GM18502 (cell line): ENCODE measurements around the gene BCR.

Experiments
- ATAC-seq: cut with Tn5 transposase; IDR thresholded peaks from one replicate; pipeline ENCODE4 v1.9.1; 2021; ENCODE audit warnings: mild to moderate bottlenecking; ENCODE audit not compliant: unreplicated experiment, poor library complexity

Gene BCR

DNA sequence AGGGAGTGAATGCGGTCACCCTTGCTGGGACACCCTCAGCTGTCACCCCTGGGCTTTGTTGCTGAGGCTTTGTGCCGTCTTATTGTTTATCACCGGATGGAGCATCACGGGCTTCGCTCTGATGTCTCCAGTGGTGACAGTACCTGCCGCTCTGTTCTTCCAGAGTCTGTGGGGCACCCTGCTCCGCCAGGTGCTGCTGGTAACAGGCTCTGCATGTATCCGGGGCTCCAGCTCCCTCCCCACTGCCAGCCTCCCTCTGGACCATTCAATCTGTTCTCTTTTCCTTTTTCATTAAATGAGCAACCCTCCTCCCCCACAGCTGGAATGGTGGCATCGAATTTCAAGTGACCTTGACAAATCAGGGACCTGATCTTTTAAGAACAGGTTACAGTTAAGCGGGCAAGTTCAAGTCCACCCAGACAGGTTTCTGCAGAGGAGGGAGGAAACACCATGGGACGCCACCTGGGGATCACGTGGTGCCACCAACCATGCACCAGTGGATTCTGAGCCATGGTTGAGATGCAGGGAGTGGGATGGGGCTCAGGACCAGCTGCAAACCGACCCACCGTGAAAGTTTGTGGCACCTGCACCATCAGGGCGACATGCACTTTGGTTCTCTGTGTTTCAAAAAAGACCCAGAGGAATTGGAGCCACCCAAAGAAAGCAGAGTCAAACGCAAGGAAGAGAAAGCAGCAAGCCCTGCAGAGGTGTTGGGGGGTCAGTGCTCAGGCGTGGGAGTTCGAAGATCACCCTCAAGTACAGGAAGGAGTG is 89.3 kb downstream of the BCR start:
- no peak for ATAC-seq

GRCh38 chr22:23270212-23270733 is 90.0 kb downstream of the BCR start:
- no peak for ATAC-seq

DNA sequence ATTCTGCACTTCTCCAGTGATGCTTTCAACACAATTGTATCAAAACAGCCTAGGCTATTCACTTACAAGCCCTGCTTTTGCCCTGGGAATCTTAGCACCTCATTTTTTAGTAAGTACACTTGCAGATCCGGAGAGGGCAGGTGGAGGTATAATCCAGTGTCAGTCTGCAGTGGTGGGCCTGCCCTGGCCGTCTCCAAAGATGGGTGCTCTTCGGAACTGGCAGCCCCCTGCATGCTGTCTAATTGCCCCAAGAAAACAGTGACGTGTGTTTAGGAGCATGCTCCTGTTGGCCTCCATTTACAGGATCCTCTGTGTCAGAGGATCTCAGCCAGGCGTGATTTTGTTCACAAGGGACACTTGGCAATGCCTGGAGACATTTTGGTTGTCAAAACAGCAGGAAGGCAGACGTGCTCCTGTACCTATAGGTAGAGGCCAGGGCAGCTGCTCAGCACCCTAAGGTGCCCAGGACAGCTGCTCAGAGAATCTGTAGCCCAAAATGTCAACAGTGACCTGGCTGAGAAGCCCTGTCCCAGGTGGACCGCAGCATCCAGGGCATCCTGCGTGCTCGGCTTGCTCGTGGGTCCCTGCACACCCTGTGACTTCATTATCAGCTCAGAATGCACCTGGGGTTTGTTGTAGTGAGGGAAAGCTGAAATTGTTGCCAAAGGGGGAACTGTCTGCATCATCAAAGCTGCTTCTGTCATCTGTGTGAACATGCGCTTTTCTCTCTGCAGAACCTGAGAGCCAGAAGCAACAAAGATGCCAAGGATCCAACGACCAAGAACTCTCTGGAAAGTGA is 90.7 kb downstream of the BCR start:
- no peak for ATAC-seq

GRCh38 chr22:23271597-23271908 is 91.2 kb downstream of the BCR start:
- ATAC-seq, result no peak

GRCh38 chr22:23272371-23272770 is 92.1 kb downstream of the BCR start:
- ATAC-seq, result no peak

- ATAC-seq, result no peak
Measured at GRCh38 chr22:23272834-23273233, 92.5 kb downstream of the BCR start.

DNA sequence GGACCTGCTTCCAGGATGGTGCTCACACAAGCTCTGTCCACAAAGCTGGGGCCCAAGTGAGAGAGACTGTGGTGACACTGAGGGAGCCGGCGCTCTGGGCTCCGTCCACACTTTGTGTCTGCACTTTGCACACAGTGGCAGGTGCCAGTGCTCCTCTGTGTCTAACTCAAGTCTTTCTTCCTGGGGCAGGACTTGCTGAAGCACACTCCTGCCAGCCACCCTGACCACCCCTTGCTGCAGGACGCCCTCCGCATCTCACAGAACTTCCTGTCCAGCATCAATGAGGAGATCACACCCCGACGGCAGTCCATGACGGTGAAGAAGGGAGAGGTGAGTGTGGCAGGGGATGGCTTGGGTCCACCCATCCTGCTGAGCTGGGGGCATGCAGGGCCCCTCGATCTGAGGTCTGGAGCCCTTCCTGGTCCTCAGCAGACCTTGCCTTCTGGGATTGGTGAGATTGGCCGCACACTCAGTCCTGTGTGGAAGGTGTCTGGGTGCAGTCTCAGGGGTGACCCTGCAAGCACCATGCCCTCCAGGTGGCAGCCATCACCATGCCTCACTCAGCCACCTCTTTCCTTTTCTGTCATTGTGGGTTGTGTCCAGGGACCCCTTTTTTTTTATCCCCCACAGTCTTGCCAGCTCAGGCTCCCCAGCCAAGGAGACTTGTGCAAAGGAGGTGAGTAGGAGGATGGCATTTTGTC is 93.3 kb downstream of the BCR start:
- no peak for ATAC-seq

- ATAC-seq, result no peak
Measured at GRCh38 chr22:23274146-23274526, 93.8 kb downstream of the BCR start.

GRCh38 chr22:23274891-23275694 is 94.8 kb downstream of the BCR start:
- no peak for ATAC-seq

DNA sequence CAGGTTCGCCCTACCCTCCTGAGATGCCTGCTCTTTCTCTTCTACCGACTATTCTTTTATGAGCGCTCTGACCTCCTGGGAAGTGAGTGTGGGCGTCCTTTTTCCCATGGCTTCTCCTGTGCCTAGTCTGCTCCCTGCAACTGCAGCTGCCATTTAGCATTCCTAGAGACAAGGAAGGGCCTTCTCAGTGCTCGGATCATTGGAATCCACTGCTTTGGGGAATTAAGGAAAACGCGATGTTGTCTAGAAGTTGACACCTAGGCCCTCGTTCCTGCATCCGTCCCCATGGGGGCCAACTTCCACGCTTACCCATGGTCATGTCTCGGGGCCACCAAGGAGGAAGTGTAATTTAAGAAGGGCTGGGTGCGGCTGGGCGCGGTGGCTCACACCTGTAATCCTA is 95.4 kb downstream of the BCR start:
- no peak for ATAC-seq

- ATAC-seq, result no peak
Measured at GRCh38 chr22:23276656-23277582, 96.6 kb downstream of the BCR start.

- no peak for ATAC-seq
Measured at GRCh38 chr22:23277583-23278295, 97.4 kb downstream of the BCR start.

DNA sequence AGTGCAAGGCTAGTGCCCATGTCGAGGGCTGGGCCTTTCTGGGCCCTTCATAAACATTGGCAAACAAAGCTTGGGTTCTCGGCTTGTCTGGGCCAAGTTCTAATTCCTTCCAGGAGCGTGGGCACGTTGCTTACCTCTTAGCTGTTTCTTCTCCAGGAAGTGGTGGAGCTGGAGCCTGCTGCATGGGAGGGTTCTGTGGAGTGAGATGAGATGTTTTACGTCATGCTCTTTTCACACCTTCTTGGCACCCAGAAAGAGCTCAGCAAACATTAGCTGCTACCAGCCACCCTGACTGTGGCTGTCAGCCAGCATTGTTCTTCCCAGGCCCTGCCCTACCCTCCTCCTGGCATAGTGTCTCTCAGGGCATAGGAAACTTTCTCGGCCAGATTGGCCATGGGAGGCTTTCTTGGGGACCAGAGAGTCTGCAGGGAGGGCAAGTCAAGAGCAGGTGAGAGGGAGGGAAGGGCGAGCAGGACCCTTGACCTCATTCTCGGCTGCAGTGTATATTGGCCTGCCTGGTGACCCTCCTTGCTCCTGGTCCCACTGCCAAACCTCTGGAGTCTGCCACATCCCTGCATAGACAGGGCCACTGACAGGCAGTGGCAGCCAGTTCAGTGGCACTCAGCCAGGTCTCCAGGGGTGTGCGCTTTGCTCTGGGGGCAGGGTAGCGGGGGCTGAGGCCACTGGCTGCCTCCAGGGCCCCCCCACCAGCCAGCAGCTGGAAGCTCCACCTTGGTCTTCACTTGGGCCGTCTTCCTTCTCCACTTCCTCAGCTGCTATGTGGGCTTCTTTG is 98.8 kb downstream of the BCR start:
- no peak for ATAC-seq

GRCh38 chr22:23279781-23280180 is 99.5 kb downstream of the BCR start:
- ATAC-seq, result no peak

DNA sequence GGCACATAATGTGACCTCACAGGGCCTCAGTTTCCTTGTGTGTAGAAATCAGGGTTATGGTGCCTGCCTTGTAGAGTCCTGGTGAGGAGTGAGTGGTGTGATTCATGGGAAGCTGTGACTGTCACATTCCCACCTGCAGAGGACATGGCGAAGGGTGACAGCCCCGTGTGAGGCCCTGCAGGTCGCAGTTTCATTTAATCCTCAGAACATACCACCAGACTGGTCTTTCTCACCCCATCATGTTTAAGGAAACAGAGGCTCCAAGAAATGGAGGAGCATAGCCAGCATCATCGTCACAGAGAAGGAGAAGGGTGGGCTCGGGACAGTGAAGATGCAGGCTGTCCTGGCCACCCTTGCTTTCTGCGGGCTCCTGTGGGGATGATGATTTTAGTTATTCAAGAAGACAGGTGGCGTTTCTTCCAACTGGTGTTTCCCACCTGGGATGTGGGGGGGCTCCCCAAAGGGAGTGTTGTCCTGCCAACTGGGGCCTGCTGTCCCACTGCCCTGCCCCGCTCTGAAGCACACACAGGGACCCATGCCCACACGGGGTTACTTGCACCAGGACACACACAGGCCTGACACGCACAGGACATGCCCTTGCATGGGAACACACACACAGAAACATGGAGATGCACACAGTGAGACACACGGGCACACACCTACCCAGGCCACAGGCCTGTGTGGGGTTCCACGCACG is 100.2 kb downstream of the BCR start:
- ATAC-seq, result no peak

GRCh38 chr22:23281053-23281405 is 100.7 kb downstream of the BCR start:
- ATAC-seq, result no peak

GRCh38 chr22:23281406-23282088 is 101.2 kb downstream of the BCR start:
- ATAC-seq, result no peak
